A172 (cell line): ENCODE measurements around the gene MCM9. TPM values are rescaled to one million over a fixed set of nuclear protein-coding genes. Genes with fewer than 3 reads are reported as not detected.

Experiments
- DNase-seq: peaks from one replicate; pipeline ENCODE4 v3.0.0-alpha.2; 2015; ENCODE audit warnings: low spot score
- total RNA-seq: library from RNA; depleted of rRNA; stranded (reverse); fragments of >200 nt; shearing (Covaris generic); gene quantifications from 2 replicates; pipeline ENCODE4 v1.2.3, GENCODE V29; 2014; rRNA removed

Gene MCM9
- 5.1 and 9.7 TPM in 2 replicates for total RNA-seq

DNA sequence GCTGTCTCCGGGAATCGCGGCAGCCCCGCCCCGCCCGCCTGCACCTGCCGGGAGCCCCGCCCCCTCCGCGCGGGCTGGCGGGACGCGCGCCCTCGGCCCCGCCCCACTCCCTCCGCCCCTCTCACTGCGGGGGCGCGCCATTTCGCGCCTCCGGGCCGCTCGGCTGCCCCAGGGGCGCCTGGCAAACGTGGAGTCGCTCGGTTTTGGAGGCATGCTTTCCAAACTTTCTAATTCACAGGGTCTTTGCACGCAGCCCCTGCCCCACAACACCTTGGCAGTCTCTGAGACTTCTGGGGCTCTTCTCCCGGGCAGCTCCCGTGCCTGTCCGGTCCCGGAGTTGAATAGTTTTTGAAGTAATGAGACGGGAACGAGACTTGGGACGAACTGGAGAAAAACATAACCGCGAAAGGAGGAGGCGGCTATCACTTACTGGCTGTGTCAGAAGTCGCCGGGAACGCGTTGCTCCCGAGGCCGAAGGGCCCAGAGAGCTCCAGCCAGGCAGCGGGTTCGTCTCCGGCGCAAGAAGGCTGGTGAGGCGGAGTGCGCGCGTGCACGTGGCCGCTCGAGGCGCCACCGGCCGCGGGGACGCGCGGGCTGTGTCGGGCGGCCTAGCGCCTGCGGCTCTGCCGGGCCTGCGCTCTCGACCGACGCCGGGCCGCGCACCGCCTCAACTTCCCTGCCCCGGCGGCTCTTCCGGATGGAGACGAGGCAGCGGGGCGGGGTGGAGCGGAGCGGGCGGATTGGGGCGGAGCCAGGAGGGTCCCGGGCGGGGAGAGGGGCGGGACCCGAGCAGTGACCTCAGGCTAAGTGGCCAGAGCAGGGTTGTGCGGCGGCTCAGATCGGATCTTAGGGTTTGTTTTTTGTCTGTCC lies at the start of gene MCM9:
TSS of gene MCM9 (minus strand) at position 699 of the 870 bp plus-strand sequence. CDS start 3,436 bp downstream, outside the sequence.
- peak; percentile 69 for DNase-seq

DNA sequence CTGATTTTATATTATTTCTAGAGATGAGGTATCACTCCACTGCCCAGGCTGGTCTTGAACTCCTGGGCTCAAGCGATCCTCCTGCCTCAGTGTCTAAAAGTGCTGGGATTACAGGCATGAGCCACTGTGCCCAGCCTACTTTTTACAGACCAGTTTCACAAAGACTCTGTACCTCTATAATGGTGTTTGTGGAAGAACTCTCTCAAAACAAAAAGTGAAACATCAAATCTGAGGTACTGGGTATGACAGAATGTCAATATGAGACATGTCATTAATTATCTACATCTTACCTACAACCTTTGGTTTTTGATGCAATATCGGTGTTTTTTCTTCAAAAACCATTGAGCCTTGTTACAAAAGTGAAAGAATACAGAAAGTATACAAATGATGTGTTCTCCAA lies 49.4 kb upstream of the MCM9 start:
- DNase-seq, result no peak

DNA sequence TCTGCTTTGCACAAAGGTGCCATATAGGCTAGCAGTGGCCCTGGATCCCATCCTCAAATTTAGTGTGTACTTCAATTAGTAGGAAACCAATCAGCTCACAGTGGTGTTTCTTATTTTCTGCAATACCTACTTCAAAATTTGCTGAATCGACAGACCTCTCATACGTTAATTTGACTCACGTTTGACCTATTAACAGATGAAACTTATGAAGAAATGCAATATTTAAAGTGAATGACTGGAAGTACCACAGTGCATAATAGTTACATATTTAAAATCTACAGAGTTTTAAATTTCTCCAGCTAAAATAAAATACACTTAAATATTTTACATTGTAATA lies 47.6 kb upstream of the MCM9 start:
- DNase-seq, result no peak

DNA sequence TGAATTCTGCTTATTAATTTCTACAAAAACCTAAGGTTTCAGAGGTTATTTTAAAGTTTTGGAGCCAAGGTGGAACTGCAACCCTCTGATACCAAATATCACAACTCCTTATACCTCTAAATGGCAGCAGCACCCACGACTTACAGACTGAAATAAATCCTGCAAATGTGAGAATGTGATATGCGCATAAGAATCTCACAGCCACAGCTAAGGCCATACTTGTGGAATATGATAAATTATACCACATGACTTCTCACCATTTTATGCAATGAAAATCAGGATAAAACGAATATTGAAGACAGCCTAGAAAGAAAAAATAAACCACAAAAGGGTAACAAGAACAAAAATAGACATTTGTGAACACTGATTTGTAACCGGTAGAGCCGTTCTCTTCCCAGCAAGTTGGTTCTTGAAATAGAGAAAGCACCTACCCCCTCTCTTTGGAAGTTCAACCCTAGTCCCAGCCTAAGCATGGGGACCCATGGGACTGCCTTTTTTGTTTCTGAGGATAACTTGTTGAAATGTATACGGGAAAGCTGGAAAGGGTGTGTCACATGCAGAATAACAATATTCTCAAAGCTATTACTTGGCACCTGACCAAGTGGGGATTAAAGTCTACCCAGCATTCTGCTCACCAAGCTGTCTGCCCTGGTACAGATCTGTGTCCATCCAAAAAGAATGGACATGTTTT lies 47.1 kb upstream of the MCM9 start:
- DNase-seq, result no peak

DNA sequence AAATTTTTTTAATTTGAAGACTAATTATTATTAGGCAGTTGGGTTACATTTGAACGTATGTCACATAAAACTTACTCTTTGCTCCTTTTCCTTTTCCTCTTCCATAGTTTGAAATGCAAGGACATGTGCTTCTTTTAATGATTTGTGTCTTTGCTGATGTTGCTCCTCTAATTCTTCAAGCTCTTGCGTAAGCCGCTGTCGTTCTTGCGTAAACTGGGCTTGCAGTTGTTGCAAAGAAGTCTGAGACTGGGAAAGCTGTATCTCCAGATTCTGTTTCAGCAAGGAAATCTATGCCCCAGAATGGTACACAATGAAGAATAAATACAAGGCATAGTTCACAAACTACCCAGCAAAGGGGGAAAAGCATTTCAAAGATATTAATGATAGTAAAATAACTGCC lies 45.1 kb upstream of the MCM9 start:
- DNase-seq, result no peak

DNA sequence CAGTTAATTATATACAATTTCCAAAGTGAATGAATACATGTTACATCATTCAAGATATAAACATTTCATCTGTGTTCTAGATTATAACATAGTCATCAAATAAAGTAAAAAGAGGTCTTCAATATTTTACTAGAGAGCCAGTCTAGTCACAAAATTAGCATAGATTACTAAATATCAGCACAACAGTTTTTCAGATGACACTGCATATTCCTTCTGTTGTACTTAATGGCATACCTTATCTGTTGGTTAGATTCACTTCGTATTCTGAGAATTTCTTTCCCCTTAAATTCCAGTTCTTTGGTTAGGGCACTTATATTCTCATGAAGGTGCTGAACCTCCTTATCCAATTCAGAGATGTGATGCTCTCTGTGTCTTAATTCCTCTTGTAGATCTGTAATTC lies 39.8 kb upstream of the MCM9 start:
- DNase-seq, result no peak

DNA sequence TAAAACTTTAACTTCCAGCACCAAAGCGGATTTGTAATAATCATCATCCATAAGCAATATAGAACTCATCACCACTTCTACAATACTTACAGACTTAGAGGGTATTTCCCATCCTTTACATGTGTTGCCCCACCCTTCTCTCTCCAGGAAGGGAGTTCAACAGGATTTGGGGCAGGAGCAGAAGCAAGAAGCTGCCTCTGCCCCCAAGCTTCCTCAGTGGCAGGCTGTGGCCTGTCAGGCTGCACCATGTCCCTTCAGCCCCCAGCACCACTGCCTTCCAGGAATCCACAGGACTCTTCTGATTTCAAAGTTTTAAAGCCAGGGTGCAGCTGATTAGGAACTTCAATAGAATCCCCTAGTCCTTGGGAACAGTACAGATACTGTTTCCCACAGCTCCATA lies 36.7 kb upstream of the MCM9 start:
- no peak for DNase-seq

DNA sequence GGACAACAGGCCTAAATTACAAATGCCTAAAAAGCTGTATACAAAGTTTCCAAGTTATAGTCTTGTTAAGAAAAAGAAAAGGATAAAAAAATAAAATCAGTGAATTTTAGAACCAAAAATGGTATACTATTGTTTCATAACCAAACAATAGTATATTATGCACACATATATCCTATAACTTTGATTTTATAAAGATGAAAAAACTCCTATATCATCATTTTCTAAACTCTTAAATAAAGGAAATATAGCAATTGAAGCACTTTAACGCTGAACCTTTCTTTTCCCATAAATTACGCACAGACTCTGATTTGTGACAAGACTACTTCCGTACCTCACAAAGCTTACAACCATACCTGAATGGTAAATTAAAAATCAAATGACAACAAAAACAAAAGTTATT lies 35.9 kb upstream of the MCM9 start:
- no peak for DNase-seq

DNA sequence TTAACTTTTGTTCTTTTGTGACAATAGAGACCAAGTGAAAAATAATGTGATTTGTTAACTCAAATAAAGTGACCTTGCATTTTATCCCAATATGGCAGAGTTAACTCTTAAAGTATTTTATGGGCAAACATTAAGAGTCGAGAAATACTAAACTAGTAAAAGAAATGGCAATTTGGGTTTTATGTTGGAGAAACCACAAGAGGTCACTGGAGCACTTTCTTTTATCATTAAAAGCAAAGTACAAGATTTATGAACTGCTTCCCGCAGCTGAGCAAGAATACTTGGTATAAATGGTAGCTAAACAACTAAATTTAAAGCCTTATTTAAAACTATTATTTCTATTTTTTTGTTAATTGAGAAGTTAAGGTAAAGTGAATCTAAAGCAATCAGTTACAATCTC lies 33.5 kb upstream of the MCM9 start:
- peak; percentile 16 for DNase-seq

DNA sequence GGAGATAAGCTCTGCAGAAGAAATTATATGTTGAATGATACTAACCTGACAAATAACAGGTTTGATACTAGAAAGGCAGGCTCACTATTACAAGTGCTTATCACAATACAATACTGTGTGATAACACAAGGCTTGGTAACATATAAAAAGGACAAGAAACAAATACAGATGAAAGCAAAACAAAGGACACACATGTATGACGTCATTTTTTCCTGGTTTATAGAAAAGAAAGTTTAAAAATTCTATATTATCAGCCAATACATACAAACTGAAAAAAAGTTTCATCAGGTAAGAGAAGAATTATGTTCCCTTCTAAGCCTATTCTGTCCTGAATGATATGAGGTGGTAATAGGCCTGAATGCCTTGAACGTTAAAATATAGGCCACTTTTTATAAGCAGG lies 32.3 kb upstream of the MCM9 start:
- no peak for DNase-seq

DNA sequence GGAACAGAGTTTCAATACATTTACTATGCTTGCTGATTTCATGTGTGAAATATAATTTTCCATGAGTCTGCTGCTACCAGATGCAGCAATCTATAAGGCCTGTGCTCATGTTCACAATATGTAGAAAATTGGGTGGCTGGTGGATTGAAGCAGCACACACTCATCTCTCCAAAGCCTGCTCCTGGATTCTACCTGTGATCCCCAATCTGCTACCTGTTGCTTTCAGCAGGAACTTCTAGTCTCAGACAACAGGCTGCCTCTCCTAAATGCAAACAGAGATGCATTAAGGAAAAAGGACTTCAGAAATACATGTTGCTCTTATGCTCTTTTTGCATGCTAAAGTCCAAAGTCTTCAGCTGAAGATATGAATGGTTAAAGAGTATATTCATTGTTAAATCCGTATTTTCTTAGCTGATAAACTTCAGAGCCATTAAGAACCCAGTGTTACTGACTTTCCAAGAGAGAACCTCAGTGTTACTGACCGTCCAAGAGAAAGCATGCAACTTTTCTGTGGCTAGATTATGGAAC lies 30.9 kb upstream of the MCM9 start:
- no peak for DNase-seq

DNA sequence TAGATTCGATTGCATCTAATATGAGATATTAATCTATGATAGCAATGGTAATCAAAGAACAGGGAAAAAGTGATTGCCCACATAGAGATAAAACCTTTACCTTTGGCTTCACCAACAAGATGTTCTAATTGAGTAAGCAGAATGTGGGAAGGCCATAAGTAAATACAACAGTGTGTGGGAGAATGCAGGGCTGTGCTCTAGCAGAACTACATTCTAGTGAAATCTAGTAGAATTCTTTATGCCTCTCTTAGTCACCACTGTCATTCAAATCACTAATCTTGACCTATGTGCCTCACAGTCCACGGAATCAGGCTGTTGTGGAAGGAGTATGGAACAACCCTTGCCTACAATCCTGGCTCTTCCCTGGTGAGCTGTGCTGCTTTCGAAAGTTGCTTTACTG lies 30.4 kb upstream of the MCM9 start:
- DNase-seq, result no peak

DNA sequence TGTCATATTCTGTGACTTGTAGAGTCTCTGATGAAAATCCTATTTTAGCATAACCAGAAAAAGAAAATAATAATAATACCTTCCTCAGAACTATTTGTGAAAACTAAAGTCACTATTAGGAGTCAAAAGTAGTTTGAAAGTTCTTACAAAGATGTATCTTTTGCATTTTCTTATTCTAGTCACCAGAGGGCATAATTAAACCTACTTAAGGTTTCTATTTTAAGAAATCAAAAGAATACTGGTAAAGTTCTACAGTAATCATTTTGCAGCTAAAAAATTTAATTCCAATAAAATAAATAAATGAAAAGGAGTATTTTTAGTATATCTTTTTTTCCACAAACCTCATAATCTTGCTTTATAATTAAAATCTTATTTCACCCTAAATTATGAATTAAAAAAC lies 28.0 kb upstream of the MCM9 start:
- no peak for DNase-seq

DNA sequence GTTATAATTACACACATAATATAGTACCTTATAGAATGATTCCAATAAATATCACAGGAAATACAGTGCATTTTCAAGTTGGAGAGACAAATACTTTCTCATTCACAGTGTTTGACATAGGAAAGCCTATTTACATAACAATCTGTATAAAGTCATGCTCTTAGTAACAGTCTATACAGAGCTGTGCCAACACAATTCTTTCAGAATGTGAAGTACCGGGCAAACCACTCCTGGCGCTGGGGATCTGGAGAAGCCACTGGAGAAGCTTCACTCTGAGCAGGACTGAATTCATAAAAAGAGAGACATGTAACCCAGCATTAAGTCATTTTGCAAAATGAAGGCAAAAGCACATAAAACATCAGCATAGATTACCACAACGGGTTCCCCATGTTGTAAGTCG lies 24.9 kb upstream of the MCM9 start:
- no peak for DNase-seq

DNA sequence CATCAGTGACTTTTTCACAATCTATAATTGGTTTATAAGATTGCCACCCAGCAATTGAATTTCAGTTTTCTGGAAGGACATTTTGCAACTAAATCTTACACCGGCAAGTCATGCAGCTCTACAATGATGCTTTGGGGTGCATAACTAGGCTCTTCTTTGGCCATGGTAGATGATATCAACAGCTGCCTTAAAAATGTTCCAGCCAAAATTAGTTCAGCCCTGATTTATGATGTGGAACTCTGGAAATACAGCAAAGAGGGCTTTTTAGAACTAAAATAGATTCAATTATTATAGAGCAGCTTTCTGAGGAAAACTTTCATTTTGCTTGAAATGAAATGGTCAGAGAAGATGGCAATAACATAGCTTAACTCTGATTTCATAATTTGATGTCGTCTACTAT lies 18.4 kb upstream of the MCM9 start:
- DNase-seq, result no peak

DNA sequence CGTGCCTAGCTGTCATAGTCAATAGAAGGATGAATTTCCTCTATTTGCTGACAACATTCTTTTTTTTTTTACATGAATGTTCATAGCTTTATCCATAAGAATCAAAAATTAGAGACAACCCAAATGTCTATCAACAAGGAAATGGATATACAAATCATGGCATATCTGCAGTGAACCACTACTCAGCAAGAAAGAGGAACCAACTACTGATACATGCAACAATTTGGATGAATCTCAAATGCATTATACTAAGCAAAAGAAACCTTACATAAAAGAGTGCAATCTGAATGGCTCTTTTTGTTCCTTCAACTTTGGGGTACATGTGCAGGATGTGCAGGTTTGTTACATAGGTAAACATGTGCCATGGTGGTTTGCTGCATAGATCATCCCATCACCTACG lies 17.7 kb upstream of the MCM9 start:
- no peak for DNase-seq

DNA sequence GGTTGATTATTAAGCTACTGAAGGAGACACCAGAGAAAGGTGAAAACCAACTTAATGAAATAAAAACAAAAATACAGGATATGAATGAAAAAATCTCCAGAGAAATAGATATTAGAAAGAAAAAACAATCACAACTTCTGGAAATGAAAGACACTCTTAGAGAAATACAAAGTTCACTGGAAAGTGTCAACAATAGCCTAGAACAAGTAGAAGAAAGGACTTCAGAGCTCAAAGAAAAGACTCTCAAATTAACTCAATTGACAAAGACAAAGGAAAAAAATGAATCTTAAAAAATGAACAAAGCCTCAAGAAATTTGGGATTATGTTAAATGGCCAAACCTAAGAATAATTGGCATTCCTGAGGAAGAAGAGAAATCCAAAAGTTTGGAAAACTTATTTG lies 10.3 kb upstream of the MCM9 start:
- no peak for DNase-seq

DNA sequence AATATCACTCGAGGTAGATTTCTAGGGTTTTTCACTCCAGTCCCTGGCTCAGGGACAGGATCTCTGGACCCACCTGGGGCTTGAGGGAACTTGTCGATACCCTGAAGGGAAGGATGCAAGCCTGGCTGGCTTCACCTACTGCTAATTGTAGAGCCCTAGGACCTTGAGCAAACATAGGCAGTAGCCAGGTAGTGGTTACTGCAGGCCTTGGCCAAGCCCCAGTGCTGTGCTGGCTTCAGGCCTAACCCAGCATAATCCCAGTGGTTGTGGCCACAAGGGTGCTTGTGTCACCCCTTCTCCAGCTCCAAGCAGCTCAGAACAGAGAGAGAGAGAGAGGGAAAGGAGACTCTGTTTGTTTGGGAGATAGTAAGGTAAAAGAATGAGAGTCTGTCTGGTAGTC lies 5.8 kb upstream of the MCM9 start:
- DNase-seq, result no peak

DNA sequence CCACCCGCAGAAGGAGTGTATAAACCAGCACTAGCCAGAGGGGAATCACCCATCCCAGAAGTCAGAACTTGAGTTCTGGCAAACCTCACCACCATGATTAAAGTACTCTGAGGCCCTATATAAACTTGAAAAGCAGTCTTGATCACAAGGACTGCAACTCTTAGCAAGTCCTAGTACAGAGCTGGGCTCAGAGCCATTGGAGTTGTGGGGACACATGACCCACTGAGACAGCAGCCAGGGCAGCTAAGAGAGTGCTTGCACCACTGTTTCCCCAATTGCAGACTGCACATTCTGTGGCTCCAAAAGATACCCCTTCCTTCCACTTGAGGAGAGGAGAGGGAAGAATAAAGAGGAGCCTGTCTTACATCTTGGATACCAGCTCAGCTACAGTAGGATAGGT lies 4.7 kb upstream of the MCM9 start:
- no peak for DNase-seq

DNA sequence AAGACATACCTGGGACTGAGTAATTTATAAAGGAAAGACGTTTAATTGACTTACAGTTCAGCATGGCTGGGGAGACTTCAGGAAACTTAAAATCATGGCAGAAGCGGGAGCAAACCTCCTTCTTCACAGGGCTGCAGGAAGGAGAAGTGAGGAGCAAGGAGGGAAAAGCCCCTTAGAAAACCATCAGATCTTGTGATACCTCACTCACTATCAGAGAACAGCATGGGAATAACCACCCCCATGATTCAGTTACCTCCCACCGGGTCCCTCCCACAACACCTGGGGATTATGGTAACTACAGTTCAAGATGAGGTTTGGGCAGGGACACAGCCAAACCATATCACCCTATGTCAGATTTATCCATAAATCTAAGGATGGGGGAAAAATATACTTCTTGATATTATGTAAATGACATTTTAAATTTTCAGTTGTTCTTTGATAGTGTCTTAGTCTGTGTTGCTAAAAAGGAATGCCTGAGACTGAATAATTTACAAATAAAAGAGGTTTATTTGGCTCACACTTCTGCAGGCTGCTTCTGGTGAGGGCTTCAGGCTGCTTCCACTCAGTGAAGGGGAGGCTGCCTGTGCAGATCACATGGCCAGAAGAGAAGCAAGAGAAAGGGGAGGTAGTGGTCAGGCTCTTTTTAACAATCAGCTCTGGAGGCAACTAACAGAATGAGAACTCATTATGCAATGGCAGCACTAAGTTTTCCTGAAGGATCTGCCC lies 1.2 kb upstream of the MCM9 start:
- DNase-seq, result no peak

DNA sequence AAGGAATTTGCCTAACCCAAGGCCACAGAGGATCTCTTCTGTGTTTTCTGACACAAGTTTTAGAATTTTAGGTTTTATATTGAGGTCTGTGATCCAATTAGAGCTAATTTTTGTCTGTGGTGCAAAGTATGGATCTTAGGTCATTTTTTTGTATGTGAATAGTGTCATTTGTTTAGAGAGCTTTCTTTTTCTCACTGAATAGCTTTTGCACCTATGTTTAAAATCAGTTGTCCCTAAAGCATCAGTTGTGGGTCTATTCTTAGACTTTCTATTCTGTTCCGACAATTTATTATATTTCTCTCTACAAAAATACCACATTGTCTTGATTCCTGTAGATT lies 341 bp upstream of the MCM9 start:
- no peak for DNase-seq

DNA sequence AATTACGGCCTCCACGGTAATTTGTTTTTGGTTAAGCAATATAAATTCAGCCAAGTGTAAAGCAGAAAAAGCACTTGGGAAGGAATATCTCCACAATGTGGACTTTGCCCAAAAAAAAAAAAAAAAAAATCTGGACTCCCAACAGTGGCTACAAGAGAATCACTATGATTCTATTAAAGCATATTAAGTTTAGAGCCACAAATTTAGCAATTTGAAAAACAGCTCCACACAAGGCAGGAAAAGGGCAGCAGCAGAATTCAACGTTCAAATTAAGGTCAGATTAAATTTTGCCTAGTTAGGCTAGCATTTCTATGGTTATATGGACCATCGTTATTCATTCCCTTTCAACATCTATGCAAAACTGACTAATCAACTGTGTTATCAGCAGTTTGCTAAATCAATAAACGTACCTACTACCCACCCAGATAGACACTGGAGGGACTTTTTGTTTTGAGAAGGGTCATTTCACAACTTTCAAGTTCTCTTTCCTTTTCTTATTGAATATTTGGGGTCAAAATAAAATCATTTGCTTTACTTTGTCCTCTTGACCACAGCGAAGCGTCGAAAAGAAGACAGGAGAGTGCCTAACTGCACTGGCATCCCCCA lies 1.0 kb downstream of the MCM9 start:
- DNase-seq, result no peak
